Smooth muscle cell (in vitro differentiated cells): ENCODE results near the gene MSMP. TPM values are rescaled to one million over a fixed set of nuclear protein-coding genes. Genes with fewer than 3 reads are reported as not detected.
A peak's percentile ranks its signal among the peaks of the same experiment; 100 is the strongest.

Experiments
- DNase-seq: peaks from one replicate; lab custom pipeline; 2025; ENCODE audit not compliant: unreplicated experiment; lab: John Stamatoyannopoulos, UW
- H2AFZ ChIP-seq: fragments of 200-600 bp; sonication (generic); 2 replicates; pipeline ENCODE4 v1.6.0; 2016; ENCODE audit warnings: antibody characterized with exemption, low read depth, mild to moderate bottlenecking
- H3F3A ChIP-seq: fragments of 200-600 bp; sonication (generic); 2 replicates; pipeline ENCODE4 v1.6.0; 2017; ENCODE audit warnings: antibody characterized with exemption, low read depth
- H3K27ac ChIP-seq: fragments of 200-600 bp; sonication (generic); 2 replicates; pipeline ENCODE4 v1.5.1; 2016; ENCODE audit warnings: low read depth, mild to moderate bottlenecking
- H3K27me3 ChIP-seq: fragments of 200-600 bp; sonication (generic); 2 replicates; pipeline ENCODE4 v1.6.1; 2016; ENCODE audit warnings: low read depth, mild to moderate bottlenecking
- H3K36me3 ChIP-seq: fragments of 200-600 bp; sonication (generic); 2 replicates; pipeline ENCODE4 v1.5.1; 2016; ENCODE audit warnings: low read depth
- H3K4me1 ChIP-seq: fragments of 200-600 bp; sonication (generic); 2 replicates; pipeline ENCODE4 v1.5.1; 2016; ENCODE audit warnings: low read depth
- H3K4me2 ChIP-seq: fragments of 200-600 bp; sonication (generic); 2 replicates; pipeline ENCODE4 v1.6.0; 2016; ENCODE audit warnings: mild to moderate bottlenecking
- H3K4me3 ChIP-seq: fragments of 200-600 bp; sonication (generic); 2 replicates; pipeline ENCODE4 v1.5.1; 2016; ENCODE audit warnings: mild to moderate bottlenecking
- H3K79me2 ChIP-seq: fragments of 200-600 bp; sonication (generic); 2 replicates; pipeline ENCODE4 v1.6.0; 2016; ENCODE audit warnings: low read depth, mild to moderate bottlenecking
- H3K9ac ChIP-seq: fragments of 200-600 bp; sonication (generic); 2 replicates; pipeline ENCODE4 v1.6.0; 2016; ENCODE audit warnings: low read depth
- H3K9me3 ChIP-seq: fragments of 200-600 bp; sonication (generic); replicated peaks from 2 replicates; pipeline ENCODE4 v1.5.1; 2016; ENCODE audit warnings: low read depth
- H4K20me1 ChIP-seq: fragments of 200-600 bp; sonication (generic); 2 replicates; pipeline ENCODE4 v1.6.0; 2016; ENCODE audit warnings: low read depth
- CTCF ChIP-seq: fragments of 200-600 bp; sonication (generic); IDR thresholded peaks from 2 replicates; pipeline ENCODE4 v1.5.1; 2017; ENCODE audit warnings: borderline replicate concordance, mild to moderate bottlenecking, antibody characterized with exemption; ENCODE audit not compliant: insufficient read depth, poor library complexity, severe bottlenecking
- WGBS: methylation state at CpG from one replicate; pipeline ENCODE4 v1.1.7; 2016; ENCODE audit warnings: low lambda C conversion rate; 5-methylcytosine and 5-hydroxymethylcytosine counted together
- polyA plus RNA-seq: library from polyadenylated mRNA; unstranded; fragments of >200 nt; fragmentation: Nextera tagmentation; extraction: Ambion mirVana; gene quantifications from 2 replicates; pipeline ENCODE4 v1.2.1, GENCODE V29; 2016
- total RNA-seq: library from RNA; depleted of rRNA; stranded (reverse); fragments of >200 nt; gene quantifications from 2 replicates; pipeline ENCODE4 v1.2.3, GENCODE V29; 2014

The MSMP gene
- total and polyA plus RNA-seq, 2 experiments from 2014 or later = not detected

- peak within 1 kb of the TSS; percentile 94 for H3K27ac ChIP-seq
- H3K79me2 ChIP-seq = peaks cover 68% of the 10 kb centered on the region
- peaks cover 48% of the 10 kb centered on the region for H4K20me1 ChIP-seq
- H3K4me1 ChIP-seq = peaks cover 44% of the 10 kb centered on the region
- peak within 1 kb of the TSS; percentile 92 for H3K9ac ChIP-seq
- H3K4me3 ChIP-seq = peak within 1 kb of the TSS; percentile 83
- under 1% methylated on average over 47 of the region's 49 CpGs for WGBS
- no peaks in the 10 kb centered on the region for H3K36me3 ChIP-seq
- no peak within 1 kb of the TSS for H2AFZ ChIP-seq
- no peaks in the 10 kb centered on the region for H3K27me3 ChIP-seq
- H3K4me2 ChIP-seq = peak within 1 kb of the TSS; percentile 92
- H3F3A ChIP-seq = peaks cover 27% of the 10 kb centered on the region
- no peaks in the 10 kb centered on the region for H3K9me3 ChIP-seq
- peak; percentile 95 for DNase-seq
- TF ChIP-seq CTCF = no peak
These were observed 21.8 kb downstream of the MSMP start, which contains the start of the genes CREB3 and TLN1 for GRCh38 chr9:35732185-35732799. Gene CREB3 (plus strand): TSS chr9:35732666. CDS start chr9:35732773, 107 bp downstream. Gene TLN1 (minus strand): TSS chr9:35732195. CDS start chr9:35725694, 6,501 bp downstream.

GRCh38 chr9:35731415-35732184 is 22.5 kb downstream of the MSMP start:
- peak overlapping the region; percentile 83 for H3K4me3 ChIP-seq
- TF ChIP-seq CTCF = no peak
- peaks cover 54% of the 10 kb centered on the region for H4K20me1 ChIP-seq
- H3K4me1 ChIP-seq = peaks cover 49% of the 10 kb centered on the region
- peak overlapping the region; percentile 92 for H3K4me2 ChIP-seq
- peak overlapping the region; percentile 94 for H3K27ac ChIP-seq
- WGBS = under 1% methylated on average over 29 of the region's 47 CpGs
- H3K36me3 ChIP-seq = no peaks in the 10 kb centered on the region
- peak overlapping the region; percentile 86 for H3K9ac ChIP-seq
- H2AFZ ChIP-seq = no peak overlapping the region
- peaks cover 27% of the 10 kb centered on the region for H3F3A ChIP-seq
- no peaks in the 10 kb centered on the region for H3K9me3 ChIP-seq
- H3K27me3 ChIP-seq = no peaks in the 10 kb centered on the region
- no peak for DNase-seq
- peaks cover 75% of the 10 kb centered on the region for H3K79me2 ChIP-seq

DNA sequence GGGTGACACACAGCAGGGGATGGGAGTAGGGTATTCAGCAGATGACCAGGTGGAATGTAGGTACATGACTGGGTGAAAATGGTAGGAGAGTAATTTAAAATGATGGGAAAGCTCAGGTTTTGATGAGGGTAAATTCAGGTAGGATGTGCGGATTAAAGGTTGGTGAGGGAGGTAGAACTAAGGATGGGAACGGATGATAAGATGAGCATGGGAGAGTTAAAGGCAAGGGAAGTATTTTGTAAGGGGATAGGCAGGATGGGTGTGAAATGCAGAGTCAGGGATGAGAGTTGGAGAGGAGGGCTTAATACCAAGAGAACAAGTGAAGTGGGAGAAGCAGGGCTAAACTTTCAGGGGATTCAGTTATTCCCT is 23.6 kb downstream of the MSMP start:
- 73% methylated on average over 2 of the region's 2 CpGs for WGBS
- H3K4me1 ChIP-seq = peaks cover 49% of the 10 kb centered on the region
- TF ChIP-seq CTCF = no peak
- no peak for DNase-seq
- H3K4me2 ChIP-seq = peak overlapping the region; percentile 92
- H2AFZ ChIP-seq = no peak overlapping the region
- H3K36me3 ChIP-seq = no peaks in the 10 kb centered on the region
- peaks cover 85% of the 10 kb centered on the region for H3K79me2 ChIP-seq
- peak overlapping the region; percentile 86 for H3K9ac ChIP-seq
- H4K20me1 ChIP-seq = peaks cover 55% of the 10 kb centered on the region
- peak overlapping the region; percentile 94 for H3K27ac ChIP-seq
- H3K9me3 ChIP-seq = no peaks in the 10 kb centered on the region
- no peaks in the 10 kb centered on the region for H3K27me3 ChIP-seq
- H3K4me3 ChIP-seq = peak overlapping the region; percentile 83
- H3F3A ChIP-seq = peaks cover 22% of the 10 kb centered on the region
